Astrocyte (in vitro differentiated cells and primary cell): ENCODE data around the gene PADI4. TPM values are rescaled to one million over a fixed set of nuclear protein-coding genes. Genes with fewer than 3 reads are reported as not detected.

Source experiments
- DNase-seq: peaks from one replicate; pipeline ENCODE4 v3.0.0-alpha.2; 2010; ENCODE audit warnings: low read depth
- FAIRE-seq: peaks from 2 replicates; lab custom pipeline; 2011; peaks lifted over from hg19 to GRCh38; lab: Jason Lieb, UNC
- H2AFZ ChIP-seq: 2 replicates; pipeline ENCODE4 v1.6.0; 2012; ENCODE audit warnings: low read depth, low read length, inconsistent platforms
- H3K27ac ChIP-seq: 2 replicates; pipeline ENCODE4 v1.5.1; 2011; ENCODE audit warnings: low read depth, low read length, inconsistent platforms
- H3K27me3 ChIP-seq: 2 replicates; pipeline ENCODE4 v1.6.0; 2011; ENCODE audit warnings: low read length, inconsistent platforms; ENCODE audit not compliant: insufficient read depth
- H3K36me3 ChIP-seq: 2 replicates; pipeline ENCODE4 v1.5.1; 2011; ENCODE audit warnings: low read length, inconsistent platforms; ENCODE audit not compliant: insufficient read depth
- H3K4me1 ChIP-seq: 2 replicates; pipeline ENCODE4 v1.5.1; 2011; ENCODE audit warnings: low read length, inconsistent platforms; ENCODE audit not compliant: insufficient read depth
- H3K4me2 ChIP-seq: 2 replicates; pipeline ENCODE4 v1.6.0; 2012; ENCODE audit warnings: low read length, inconsistent platforms
- H3K4me3 ChIP-seq: 2 replicates; pipeline ENCODE4 v1.5.1; 2011; ENCODE audit warnings: low read depth, mild to moderate bottlenecking, low read length, inconsistent platforms; ENCODE audit not compliant: insufficient read depth
- H3K79me2 ChIP-seq: 2 replicates; pipeline ENCODE4 v1.6.0; 2012; ENCODE audit warnings: mild to moderate bottlenecking, low read length, inconsistent platforms; ENCODE audit not compliant: insufficient read depth
- H3K9ac ChIP-seq: 2 replicates; pipeline ENCODE4 v1.6.0; 2012; ENCODE audit warnings: mild to moderate bottlenecking, low read length, inconsistent platforms
- H3K9me3 ChIP-seq: 2 replicates; pipeline ENCODE4 v1.5.1; 2012; ENCODE audit warnings: low read depth, mild to moderate bottlenecking, low read length, inconsistent platforms; ENCODE audit not compliant: insufficient read depth
- H4K20me1 ChIP-seq: 2 replicates; pipeline ENCODE4 v1.6.0; 2012; ENCODE audit warnings: low read length, inconsistent platforms; ENCODE audit not compliant: insufficient read depth
- H3K27ac Mint-ChIP-seq: one replicate; pipeline ENCODE4 v1.8.0; 2021; ENCODE audit warnings: mild to moderate bottlenecking, mixed read lengths; ENCODE audit not compliant: unreplicated experiment
- H3K27me3 Mint-ChIP-seq: one replicate; pipeline ENCODE4 v1.8.0; 2021; ENCODE audit warnings: low read depth, mixed read lengths; ENCODE audit not compliant: unreplicated experiment
- H3K36me3 Mint-ChIP-seq: one replicate; pipeline ENCODE4 v1.8.0; 2021; ENCODE audit warnings: low read depth, mixed read lengths; ENCODE audit not compliant: unreplicated experiment
- H3K4me1 Mint-ChIP-seq: one replicate; pipeline ENCODE4 v1.8.0; 2021; ENCODE audit warnings: low read depth, mixed read lengths; ENCODE audit not compliant: unreplicated experiment
- H3K4me3 Mint-ChIP-seq: one replicate; pipeline ENCODE4 v1.8.0; 2021; ENCODE audit warnings: mild to moderate bottlenecking, moderate library complexity, mixed read lengths; ENCODE audit not compliant: unreplicated experiment
- H3K9me3 Mint-ChIP-seq: one replicate; pipeline ENCODE4 v1.8.0; 2021; ENCODE audit warnings: mild to moderate bottlenecking, mixed read lengths; ENCODE audit not compliant: unreplicated experiment
- CTCF ChIP-seq: IDR thresholded peaks from 2 replicates; pipeline ENCODE4 v1.5.1; 2011; ENCODE audit warnings: low read depth, mild to moderate bottlenecking, inconsistent platforms, low read length, moderate library complexity; ENCODE audit not compliant: insufficient read depth
- EZH2 ChIP-seq: IDR thresholded peaks from 2 replicates; pipeline ENCODE4 v1.6.1; 2012; ENCODE audit warnings: mild to moderate bottlenecking, low read length, inconsistent platforms; ENCODE audit not compliant: insufficient read depth
- total RNA-seq: library from RNA; stranded (reverse); gene quantifications from 2 replicates; pipeline ENCODE4 v1.2.1, GENCODE V29; 2021

The PADI4 gene
- total RNA-seq, 1 donor from 2014 or later, result not detected

DNA sequence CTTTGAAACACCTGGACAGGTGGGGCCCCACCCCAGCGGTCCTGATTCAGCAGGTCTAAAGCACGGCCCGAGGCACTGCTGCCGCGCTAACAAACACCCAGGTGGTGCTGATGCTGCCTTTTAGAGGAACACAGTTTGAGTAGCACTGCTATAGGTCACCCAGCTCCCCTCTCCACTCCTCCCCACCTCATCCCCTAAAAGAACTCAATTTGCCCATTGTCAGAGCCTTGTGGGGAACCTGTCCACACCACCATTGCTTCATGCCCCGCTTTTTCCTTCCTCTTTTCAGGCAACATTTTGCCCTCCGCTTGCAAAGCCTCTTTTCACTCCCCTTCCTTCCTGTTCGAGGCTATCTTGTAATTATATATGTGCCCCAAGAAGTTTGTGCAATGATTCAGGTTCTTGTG lies 26.2 kb upstream of the PADI4 start:
- no peak for DNase-seq
- Histone ChIP-seq H4K20me1 (no peaks in the 10 kb centered on the region), H3K27me3 (peaks cover 7% of the 10 kb centered on the region), H3K9me3 (no peaks in the 10 kb centered on the region), H3K9ac (no peak overlapping the region), H3K79me2 (no peaks in the 10 kb centered on the region), H3K4me3 (no peak overlapping the region), H2AFZ (no peak overlapping the region), H3K4me2 (no peak overlapping the region), H3K4me1 (no peaks in the 10 kb centered on the region), H3K36me3 (no peaks in the 10 kb centered on the region), H3K27ac (no peak overlapping the region)
- no peak for TF ChIP-seq EZH2
- no peak for TF ChIP-seq CTCF
- no peak for FAIRE-seq
- Mint-ChIP-seq H3K4me1 (no peaks in the 10 kb centered on the region), H3K27me3 (peaks cover 57% of the 10 kb centered on the region), H3K4me3 (no peak overlapping the region), H3K36me3 (peaks cover 2% of the 10 kb centered on the region), H3K27ac (no peak overlapping the region), H3K9me3 (no peaks in the 10 kb centered on the region)

DNA sequence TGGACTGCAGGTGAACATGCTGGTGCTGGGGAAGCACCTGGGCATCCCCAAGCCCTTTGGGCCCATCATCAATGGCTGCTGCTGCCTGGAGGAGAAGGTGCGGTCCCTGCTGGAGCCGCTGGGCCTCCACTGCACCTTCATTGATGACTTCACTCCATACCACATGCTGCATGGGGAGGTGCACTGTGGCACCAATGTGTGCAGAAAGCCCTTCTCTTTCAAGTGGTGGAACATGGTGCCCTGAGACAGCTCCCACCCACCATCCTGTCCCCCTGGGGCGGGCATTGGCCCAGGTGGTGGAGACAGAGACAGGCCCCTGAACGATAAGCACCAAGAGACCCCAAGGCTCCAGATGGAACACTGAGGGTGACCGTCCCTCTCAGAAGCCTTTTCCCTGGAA lies 25.2 kb upstream of the PADI4 start:
- H3K27ac ChIP-seq, result no peak overlapping the region
- TF ChIP-seq CTCF (no peak), EZH2 (no peak)
- no peaks in the 10 kb centered on the region for H3K9me3 Mint-ChIP-seq

GRCh38 chr1:17286646-17287045 lies 21.4 kb upstream of the PADI4 start:
- Histone ChIP-seq H4K20me1 (no peaks in the 10 kb centered on the region), H3K27ac (no peak overlapping the region), H3K27me3 (peaks cover 7% of the 10 kb centered on the region), H3K79me2 (no peaks in the 10 kb centered on the region), H3K4me3 (no peak overlapping the region), H3K4me1 (peaks cover 19% of the 10 kb centered on the region), H3K9me3 (no peaks in the 10 kb centered on the region), H3K4me2 (no peak overlapping the region), H3K9ac (no peak overlapping the region), H2AFZ (no peak overlapping the region), H3K36me3 (no peaks in the 10 kb centered on the region)
- TF ChIP-seq CTCF (no peak), EZH2 (no peak)
- Mint-ChIP-seq H3K9me3 (no peaks in the 10 kb centered on the region), H3K36me3 (peaks cover 2% of the 10 kb centered on the region), H3K4me3 (no peak overlapping the region), H3K27ac (no peak overlapping the region), H3K4me1 (peaks cover 5% of the 10 kb centered on the region), H3K27me3 (peaks cover 46% of the 10 kb centered on the region)
- no peak for DNase-seq
- FAIRE-seq, result no peak

More for the DNA sequence above, 25.2 kb upstream of the PADI4 start:
- Histone ChIP-seq H3K79me2 (no peaks in the 10 kb centered on the region), H3K9ac (no peak overlapping the region), H3K9me3 (no peaks in the 10 kb centered on the region), H3K4me1 (peaks cover 10% of the 10 kb centered on the region), H3K4me3 (no peak overlapping the region), H3K4me2 (no peak overlapping the region), H3K36me3 (no peaks in the 10 kb centered on the region), H2AFZ (no peak overlapping the region), H4K20me1 (no peaks in the 10 kb centered on the region), H3K27me3 (peaks cover 7% of the 10 kb centered on the region)
- no peak overlapping the region for H3K4me3 Mint-ChIP-seq
- H3K27me3 Mint-ChIP-seq, result peaks cover 57% of the 10 kb centered on the region
- peaks cover 2% of the 10 kb centered on the region for H3K36me3 Mint-ChIP-seq
- no peaks in the 10 kb centered on the region for H3K4me1 Mint-ChIP-seq
- DNase-seq (no peak), FAIRE-seq (no peak)
- no peak overlapping the region for H3K27ac Mint-ChIP-seq
